HG03103 (cell line): Measurements from ENCODE around the gene PPP1R14D.
A peak's percentile ranks its signal among the peaks of the same experiment; 100 is the strongest.

Experiments used
- ATAC-seq: cut with Tn5 transposase; IDR thresholded peaks from one replicate; pipeline ENCODE4 v1.9.1; 2021; ENCODE audit warnings: low read depth; ENCODE audit not compliant: unreplicated experiment

The PPP1R14D gene

DNA sequence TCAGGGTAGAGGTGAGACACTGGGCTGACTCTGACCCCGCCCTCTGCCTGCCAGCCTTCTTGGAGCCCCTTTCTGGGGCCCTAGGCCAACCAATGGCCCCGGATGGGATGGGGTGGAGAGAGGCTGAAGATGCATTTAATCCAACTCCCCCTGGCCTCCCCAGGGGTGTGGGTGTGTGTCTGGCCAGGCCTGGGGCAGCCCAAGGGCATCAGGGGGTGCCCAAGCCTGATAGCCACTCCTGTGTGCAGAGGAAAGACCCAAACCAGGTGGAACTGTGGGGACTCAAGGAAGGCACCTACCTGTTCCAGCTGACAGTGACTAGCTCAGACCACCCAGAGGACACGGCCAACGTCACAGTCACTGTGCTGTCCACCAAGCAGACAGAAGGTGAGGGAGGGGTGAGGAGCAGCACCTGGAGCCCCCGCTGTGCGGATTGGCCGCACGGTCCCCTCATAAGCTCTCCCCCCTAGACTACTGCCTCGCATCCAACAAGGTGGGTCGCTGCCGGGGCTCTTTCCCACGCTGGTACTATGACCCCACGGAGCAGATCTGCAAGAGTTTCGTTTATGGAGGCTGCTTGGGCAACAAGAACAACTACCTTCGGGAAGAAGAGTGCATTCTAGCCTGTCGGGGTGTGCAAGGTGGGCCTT, 24.9 kb upstream of the PPP1R14D start:
- ATAC-seq, result no peak

DNA sequence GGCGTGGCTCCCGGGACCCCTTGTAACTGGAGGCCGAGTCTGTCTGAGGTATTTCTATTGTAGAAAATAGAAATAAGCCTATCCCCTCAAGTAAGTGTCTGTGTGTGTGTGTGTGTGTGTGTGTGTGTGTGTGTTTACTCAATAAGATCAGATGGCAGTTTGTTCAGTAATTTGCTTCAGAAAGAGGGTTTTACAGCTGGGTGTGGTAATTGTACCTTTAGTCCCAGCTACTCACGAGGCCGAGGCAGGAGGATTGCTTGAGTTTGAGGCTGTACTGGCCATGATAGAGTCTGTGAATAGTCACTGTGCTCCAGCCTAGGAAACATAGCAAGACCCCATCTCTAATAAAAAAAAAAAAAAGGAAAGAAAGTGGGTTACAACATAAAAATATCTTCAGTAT, 24.0 kb upstream of the PPP1R14D start:
- no peak for ATAC-seq

DNA sequence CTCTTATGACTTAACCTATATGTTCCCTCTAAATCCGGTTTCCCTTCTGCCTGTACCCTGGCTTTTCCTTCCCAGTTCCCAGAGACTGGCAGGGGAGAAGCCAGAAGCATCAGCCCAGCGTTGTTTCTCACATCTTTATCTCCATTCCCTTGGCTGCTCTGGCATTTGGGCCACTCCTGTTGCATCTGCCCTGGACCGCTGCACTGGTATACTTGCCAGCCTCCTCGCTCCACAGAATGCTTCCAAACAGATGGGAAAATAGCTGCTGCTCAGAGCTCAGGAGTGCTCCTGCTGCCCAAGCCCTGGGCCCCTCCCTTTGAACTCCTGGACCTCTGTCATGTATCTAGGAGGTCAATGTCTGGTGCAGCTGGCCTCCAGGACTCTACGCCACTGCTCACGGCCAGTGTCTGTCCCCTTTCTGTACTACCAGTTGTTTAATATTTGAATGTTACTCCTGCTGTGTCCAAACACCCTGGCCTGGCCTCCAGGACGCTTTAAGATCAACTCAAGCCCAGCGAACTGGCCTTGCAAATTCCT, 22.1 kb upstream of the PPP1R14D start:
- ATAC-seq, result no peak

DNA sequence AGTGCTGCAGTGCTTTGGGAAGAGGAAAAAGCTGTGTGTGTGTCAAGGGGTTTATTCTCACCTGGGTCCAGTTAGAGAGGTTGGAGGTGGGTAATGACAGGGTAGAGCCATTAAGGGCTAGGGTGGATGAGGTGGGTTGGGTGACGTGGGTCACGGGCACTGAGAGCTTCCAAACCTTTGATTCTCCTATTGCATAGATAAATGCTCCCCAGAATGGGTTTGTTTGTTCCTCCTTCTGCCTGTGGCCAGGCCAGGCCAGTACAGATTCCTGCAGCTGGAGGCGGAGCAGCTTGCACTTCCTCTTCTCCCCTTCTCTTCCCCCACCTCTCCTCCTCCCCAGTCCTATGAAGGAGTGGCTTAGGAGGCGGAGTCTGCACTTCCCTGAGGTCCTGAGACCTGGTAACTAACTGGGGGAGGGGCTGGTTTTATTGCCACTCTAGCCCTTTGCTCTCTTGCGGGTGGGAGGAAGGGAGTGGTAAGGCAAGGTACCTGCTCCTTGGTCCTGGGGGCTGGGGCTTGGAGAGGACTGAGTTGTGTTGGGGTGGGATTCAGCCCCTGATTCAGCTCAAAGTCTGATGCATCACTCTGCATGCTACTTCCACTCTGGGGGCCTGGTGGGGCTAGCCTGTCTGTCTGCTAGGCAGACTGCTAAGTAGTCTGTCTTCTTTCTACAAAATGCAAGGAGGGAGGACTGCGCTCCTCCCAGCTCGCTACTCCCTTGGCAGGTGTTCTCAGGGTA, 18.9 kb upstream of the PPP1R14D start:
- ATAC-seq, result peak; percentile 58

DNA sequence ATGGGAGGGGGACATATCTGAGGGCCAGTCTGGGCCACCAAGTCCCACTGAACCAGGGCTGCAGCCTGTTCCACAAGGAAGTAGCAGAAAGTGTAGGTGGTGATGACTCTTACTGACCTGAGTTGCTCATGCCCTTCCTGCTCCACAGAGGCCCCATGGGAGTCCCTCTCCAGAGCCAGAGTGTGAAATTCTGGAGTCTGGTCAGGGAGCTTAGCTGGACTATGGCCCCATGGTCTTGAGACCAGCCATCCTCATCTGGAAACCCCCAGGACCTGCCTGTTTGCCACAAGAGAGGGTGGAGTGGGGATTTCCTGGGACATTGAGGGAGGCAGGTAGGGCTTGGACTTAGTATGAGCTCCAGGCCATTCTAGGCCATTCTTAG, 18.3 kb upstream of the PPP1R14D start:
- ATAC-seq, result no peak

DNA sequence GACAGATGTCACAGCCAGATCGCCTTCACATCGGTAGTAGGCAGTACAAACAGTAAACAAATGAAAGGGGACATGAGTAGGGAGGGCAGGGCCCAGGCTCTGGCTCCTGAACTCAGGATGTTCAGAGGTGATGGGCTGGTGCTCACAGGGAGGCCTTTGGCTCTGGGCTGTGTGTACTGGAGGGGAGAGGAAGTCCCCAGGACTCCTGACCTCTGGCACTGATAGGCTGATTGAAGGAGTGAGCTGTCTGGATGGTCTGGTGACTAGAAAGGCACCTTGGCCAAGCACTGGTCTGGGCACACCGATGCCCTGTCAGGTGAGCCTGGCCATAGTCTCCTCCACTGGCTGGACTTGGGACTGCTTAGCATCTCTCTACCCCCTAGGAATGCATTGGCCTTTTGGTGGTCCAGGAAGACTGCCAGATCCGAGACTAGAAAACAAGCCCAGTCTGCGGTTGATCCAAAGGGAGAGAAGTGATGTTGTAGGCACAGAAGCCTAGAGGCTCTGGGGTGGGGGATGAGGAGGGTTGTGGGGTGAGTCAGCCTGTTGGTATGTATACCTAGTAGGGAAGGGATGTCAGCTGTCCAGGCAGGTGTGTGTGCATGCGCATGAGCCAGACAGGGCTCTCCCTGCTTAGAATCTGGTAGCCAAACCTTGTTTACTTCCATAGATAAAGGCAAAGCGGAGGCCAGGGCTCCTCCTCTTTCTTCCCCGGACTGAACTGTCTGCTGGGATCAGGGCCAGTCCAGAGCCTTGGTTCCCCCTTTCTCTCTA, 17.2 kb upstream of the PPP1R14D start:
- no peak for ATAC-seq

DNA sequence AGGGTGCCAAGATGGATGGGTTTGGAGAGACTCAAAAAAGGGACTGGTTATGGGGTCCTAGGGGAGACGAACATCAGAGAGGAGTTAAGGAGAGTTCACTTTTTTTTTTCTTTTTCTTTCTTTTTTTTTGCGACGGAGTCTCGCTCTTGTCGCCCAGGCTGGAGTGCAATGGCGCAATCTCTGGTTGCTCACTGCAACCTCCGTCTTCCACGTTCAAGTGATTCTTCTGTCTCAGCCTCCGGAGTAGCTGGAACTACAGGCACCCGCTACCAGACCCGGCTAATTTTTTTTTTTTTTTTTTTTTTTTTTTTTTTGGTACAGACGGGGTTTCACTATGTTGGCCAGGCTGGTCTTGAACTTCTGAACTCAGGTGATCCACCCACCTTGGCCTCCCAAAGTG, 16.5 kb upstream of the PPP1R14D start:
- ATAC-seq, result no peak

DNA sequence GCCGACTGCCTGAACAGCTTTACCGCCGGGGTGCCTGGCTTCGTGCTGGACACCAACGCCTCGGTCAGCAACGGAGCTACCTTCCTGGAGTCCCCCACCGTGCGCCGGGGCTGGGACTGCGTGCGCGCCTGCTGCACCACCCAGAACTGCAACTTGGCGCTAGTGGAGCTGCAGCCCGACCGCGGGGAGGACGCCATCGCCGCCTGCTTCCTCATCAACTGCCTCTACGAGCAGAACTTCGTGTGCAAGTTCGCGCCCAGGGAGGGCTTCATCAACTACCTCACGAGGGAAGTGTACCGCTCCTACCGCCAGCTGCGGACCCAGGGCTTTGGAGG, 16.2 kb upstream of the PPP1R14D start:
- ATAC-seq, result no peak

DNA sequence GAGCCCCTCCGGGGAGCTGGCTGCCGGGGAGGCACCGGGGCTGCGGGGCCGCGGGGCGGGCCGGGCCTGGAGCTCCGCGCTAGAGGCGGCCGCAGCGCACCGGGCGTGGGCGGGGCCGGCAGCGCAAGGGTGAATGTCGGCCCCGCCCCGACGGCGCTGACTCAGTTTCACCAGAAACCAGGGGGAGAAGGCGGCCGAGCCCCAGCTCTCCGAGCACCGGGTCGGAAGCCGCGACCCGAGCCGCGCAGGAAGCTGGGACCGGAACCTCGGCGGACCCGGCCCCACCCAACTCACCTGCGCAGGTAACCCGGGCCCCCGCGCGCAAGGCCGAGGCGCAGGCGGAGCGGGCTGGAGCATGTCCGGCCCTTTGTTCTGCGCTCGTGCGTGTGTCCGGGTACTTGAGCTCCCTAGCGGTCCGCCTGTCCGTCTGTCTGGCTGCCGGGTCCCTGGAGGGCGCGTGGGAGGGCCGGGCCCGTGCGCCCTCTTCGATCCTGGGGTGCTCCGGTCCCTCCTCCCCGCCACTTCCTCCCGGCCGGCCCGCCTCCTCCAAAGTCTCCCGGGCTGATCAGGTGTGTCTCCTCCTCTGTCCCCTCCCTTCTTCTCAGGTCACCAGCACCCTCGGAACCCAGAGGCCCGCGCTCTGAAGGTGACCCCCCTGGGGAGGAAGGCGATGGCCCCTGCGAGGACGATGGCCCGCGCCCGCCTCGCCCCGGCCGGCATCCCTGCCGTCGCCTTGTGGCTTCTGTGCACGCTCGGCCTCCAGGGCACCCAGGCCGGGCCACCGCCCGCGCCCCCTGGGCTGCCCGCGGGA, 15.6 kb upstream of the PPP1R14D start, which contains the start of gene SPINT1:
TSS of gene SPINT1 (plus strand) at position 164 of the 811 bp plus-strand sequence. CDS start at position 671, 507 bp downstream.
- no peak for ATAC-seq

DNA sequence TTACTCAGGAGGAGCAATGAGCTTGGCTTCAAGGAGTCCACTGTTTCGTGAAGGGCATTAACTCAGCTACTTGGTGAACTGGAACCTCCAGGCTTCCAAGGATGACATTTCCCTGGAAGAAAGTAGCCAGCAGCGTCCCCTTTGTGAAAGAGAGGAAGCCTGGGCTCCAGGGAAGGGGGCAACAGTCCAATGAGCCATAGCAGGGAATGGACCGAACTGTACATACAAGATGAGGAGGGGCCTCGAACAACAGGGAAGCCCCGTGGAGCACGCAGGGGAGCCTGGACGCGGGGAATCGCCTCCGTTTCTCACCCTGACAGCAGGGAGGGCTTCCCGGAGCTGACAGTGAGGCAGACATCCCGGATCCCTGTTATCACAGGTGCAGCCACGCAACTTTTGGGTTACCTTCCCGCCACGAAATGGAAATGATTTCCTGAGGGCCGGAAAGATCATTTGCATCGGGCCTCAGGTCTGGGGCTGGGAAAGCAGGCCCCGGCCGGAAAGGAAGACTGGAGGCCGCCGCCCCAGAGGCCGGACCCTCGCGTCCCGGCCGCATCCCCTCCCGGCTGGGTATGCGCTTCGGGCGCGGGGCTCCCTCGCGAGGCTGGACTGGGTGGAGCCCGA, 14.9 kb upstream of the PPP1R14D start:
- no peak for ATAC-seq

DNA sequence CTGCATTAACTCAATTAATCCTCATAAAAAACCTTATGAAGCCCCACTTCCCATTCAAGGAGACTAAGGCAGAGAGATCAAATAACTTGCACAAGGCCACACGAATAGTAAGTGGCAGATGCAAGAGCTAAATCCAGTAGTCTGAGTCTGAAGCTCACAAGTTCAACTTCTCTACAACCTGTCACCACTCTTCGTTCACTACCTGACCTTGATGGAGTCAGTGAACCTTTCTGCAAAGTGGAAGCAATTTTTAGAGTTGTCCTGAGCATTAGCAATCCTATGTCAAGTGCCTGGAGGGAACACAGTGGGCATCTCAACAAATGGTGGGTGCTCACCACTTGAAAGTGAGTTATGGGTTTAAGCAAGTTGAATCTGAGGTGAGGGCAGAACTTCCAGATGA, 13.2 kb upstream of the PPP1R14D start:
- ATAC-seq, result no peak

DNA sequence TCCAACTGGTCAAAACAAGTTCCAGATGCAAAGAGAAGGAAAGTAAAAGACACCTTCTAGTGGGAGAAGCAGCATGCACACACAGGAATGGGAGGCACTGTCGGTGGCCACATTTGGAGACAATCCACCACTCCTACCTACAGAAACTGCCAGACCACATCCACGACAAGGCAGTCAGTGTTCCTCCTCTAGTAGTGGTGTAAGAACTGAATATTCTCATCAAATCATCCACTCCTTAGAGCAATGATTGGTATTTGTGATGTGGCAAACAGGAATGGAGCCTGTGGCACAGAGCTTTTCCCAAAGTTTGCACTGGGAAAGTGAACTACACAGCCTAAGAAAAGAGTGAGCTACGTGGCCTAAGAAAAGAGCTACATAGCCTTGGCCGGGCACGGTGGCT, 10.2 kb upstream of the PPP1R14D start:
- no peak for ATAC-seq

DNA sequence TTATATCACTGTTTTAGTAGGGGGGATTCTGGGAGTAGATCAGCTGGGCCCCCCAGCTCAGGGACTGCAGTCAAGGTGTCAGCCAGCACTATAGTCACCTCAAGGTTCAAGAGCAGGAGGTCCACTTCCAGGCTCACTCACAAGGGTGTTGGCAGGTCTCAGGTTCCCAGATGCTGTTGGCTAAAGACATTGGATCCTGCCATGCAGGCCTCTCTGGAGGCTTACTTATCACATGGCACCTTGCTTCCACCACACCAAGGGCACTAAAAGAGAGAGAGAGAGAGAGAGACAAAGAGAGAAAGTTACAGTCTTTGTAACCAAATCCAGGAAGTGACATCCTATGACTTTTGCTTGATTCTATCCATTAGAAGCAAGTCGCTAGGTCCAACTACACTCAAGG, 7.5 kb upstream of the PPP1R14D start:
- ATAC-seq, result no peak

DNA sequence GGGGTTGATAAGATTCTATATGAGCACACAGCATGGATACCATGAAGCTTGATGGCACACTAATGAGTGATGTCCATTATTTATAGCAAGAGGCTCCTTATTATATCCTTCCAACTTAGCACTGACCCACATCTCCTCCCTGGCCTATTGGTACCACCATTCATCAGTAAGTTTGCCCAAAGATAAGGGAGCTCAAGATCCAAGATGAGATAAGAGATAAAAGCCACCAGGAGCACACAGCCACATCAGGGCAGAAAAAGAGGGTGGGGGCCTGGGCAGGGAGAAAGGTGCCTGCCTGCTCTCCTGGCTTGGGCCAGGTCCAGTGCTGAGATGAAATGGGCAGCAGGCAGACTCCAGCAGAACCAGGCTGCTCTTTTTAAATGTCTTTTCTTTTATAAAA, 4.4 kb upstream of the PPP1R14D start:
- no peak for ATAC-seq

DNA sequence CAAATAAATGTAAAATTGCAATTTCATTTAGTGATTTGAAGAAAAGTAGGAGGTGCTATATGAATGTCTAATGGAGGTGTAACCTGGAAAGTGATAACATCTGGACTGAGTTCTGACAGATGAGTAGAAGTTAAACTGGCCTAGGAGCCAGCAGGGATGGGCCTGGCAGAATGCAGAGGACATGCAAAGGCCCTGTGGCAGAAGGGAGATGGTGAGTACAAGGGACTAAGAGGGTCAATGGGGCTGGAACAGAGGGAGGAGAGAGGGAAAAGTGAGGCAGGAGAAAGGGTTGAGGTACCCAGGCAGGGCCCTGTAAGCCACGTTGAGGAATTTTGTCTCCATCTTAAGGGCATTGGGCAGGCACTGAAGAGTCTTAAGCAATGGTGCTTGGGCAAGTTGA, 3.4 kb upstream of the PPP1R14D start:
- no peak for ATAC-seq

DNA sequence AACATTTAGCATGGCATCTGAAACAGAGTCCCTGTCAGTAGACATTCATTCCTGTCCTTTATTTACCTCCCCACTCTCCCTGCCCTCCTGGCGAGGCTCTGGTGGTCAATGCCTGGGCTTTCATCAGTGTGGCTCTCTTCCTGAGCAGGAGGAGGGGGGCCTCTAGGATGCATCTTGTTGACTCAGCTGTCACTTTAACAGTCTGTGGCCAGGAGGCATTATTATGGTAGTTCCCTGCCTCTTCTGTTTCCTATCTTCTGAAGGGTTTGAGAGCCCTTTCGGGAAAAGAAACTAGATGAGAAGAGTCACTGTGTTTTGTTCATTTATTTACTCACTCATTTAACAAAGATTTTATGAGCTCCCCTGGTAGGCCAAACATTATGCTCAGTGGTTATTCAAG, 2.4 kb upstream of the PPP1R14D start:
- ATAC-seq, result no peak

DNA sequence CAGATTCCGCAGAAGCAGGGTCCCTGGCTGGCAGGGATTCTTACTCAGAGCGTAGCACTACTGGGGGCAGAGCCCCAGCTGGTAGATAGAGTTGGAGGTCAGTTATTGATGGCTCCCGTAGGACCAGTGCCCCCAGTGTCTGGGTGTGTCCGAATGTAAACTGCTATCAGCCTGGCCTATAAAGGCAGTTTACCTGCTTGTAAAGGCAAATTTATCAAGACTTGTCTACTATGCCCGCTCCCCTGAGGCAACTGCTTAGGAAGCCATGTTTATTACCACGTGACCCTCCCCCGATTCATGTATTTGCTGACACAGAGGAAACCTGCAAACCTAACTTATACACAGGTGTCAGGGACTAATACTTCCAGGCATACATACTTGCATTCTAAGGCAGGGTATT, 607 bp upstream of the PPP1R14D start:
- no peak for ATAC-seq

DNA sequence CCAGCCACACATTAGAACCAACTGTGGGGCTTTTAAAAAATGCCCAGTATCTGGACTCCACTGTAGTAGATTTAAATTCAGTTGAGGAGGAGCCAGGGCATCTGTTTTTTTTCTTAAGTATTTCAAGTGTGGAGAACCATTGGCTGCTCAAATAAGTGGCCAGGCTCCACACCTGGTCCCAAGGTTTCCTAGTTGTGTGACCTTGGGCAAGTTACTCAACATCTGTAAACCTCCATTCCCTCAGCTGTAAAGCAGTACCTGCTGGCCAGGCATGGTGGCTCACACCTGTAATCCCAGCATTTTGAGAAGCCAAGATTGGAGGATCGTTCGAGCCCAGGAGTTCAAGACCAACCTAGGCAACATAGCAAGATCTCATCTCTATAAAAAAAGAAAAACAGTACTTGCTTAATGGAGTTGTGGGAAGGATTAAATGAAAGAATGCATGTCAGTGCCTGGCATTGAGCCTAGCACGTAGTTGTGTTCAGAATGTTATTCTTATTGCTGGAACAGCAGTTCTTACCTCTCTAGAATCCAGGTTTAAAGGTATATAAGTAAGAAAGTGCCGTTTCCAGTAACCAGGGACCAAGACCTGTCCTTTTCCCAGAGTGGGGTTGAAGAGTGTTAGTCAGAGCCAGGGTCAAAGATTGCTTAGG, 2.0 kb downstream of the PPP1R14D start:
- no peak for ATAC-seq

DNA sequence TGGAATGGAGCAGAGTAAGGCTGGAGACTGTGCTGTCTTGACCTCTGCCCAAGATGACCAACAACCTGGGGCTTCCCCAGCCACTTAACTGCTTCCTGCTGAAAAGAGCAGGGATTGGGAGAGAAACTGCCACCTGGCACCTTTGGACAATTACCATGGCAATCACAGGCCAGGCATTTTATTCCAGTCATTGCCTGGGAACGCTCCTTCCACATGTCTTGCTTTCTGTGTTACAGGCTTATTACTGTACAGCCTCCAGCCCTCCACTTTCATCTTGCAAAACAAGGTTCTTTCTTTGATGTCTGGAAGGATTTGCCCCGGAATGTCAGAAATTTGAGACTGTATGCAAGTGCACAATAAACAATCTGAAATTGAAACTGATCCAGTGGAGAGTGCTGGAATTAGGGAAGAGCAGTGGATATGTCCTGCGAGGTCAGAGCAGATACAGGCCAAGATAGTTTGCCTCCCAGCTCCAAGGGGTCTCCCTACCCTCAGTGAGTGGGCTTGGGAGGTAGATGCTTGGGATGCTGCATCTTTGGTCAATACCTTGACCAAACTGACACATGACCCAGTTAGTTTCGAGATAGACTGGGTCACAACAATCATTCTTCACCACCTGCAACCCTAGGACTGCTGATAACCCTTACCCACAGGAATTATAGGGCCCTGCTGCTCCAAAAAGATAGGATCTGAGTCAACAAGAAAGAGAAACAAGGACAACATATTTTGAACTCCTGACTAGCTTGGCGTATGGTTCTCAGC, 2.7 kb downstream of the PPP1R14D start:
- no peak for ATAC-seq
